Central memory CD8-positive, alpha-beta T cell (primary cell): ENCODE data around the gene PPP1CB.

Experiments used
- ATAC-seq: fragments of 150-1000 bp; cut with Tn5 transposase; replicated peaks from 2 replicates; pipeline ENCODE4 v1.10.0; 2022; ENCODE audit warnings: mild to moderate bottlenecking, moderate FRiP score, moderate number of reproducible peaks; ENCODE audit not compliant: poor library complexity, severe bottlenecking; ENCODE audit errors: extremely low read depth
- DNase-seq, 2 donors: peaks; one replicate each; pipeline ENCODE4 v3.0.0; 2021; ENCODE audit warnings: low spot score in 2 of 2
- H3K27ac Mint-ChIP-seq: one replicate; pipeline ENCODE4 v1.8.0; 2022; ENCODE audit warnings: low read depth, mild to moderate bottlenecking, moderate library complexity, mixed read lengths
- H3K27me3 Mint-ChIP-seq: one replicate; pipeline ENCODE4 v1.8.0; 2022; ENCODE audit warnings: mixed read lengths
- H3K36me3 Mint-ChIP-seq: one replicate; pipeline ENCODE4 v1.8.0; 2022; ENCODE audit warnings: mild to moderate bottlenecking, moderate library complexity, mixed read lengths; ENCODE audit not compliant: insufficient read depth
- H3K4me1 Mint-ChIP-seq: one replicate; pipeline ENCODE4 v1.8.0; 2022; ENCODE audit warnings: mixed read lengths
- H3K4me3 Mint-ChIP-seq: one replicate; pipeline ENCODE4 v1.8.0; 2022; ENCODE audit warnings: mild to moderate bottlenecking, moderate library complexity, mixed read lengths
- H3K9me3 Mint-ChIP-seq: one replicate; pipeline ENCODE4 v1.8.0; 2022; ENCODE audit warnings: mixed read lengths

PPP1CB gene

DNA sequence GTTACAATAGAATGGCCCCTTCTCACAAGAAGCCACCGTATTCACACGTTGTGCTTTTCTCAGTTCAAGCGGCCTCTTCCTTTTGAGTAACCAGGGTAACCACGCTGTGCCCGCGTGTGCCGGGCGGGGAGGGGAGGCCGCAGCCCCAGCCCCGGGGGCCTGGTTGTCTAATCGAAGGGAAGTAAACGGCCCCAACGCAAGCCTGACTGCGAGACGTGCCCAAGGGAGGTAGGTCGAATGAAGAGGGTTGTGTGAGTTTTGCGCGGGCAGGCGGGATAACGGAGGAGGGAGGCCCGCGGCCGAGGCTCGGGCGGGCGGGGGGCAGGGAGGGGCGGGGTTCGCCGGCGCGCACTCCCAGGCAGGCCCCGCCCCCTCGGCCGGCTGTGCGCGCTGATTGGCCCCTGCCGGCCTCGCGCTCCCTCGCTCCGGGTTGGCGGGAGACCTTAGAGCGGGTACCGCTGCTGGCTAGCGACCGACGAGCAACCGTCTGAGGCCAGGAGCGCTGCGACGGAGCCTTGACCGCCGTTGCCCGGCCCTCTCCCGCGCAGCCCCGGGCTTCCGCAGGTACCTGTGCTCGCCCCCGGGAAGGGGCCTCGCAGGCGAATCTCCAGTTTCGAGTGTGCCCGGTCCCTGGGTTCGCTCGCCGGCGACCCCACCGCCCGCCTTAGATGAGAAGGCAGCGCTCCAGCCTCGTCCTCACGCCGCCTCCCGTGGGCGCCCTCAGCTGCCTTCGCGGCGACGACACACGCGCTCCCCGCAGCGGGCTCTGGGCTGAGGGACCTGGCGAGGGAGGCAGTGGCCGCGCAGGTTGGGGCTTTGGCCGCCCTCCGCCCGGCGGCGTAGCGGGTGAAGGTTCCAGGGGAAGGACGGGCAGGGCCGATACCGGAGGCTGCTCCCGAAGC lies 59.0 kb downstream of the PPP1CB start, which contains the start of gene SPDYA:
Gene SPDYA (plus strand): TSS at position 451 of the 902 bp plus-strand sequence. CDS start 5,181 bp downstream, outside the sequence.
- H3K9me3 Mint-ChIP-seq: no peaks in the 10 kb centered on the region
- H3K27me3 Mint-ChIP-seq: no peaks in the 10 kb centered on the region
- ATAC-seq (peak; percentile 94), DNase-seq (peak; percentile 52 to 71)
- H3K27ac Mint-ChIP-seq: peak within 1 kb of the TSS; percentile 74
- peaks cover 8% of the 10 kb centered on the region for H3K36me3 Mint-ChIP-seq
- H3K4me3 Mint-ChIP-seq: peak within 1 kb of the TSS; percentile 77
- peaks cover 9% of the 10 kb centered on the region for H3K4me1 Mint-ChIP-seq

DNA sequence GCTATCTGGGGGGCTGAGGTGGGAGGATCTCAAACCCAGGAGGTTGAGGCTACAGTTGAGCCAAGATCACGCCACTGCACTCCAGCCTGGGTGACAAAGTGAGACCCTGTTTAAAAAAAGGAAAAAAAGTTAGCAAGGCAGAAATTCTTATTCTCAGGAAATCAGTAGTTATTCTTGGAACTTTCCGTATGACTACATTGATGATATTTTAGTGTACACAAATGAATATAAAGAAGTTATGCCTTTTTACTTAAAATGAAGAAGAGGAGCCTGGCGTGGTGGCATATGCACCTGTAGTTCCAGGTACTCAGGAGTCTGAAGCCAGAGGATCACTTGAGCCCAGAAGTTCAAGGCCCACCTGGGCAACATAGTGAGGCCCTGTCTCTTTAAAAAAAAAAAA lies 66.4 kb downstream of the PPP1CB start:
- DNase-seq (no peak), ATAC-seq (no peak)
- H3K4me1 Mint-ChIP-seq: no peaks in the 10 kb centered on the region
- H3K27ac Mint-ChIP-seq: no peak overlapping the region
- no peaks in the 10 kb centered on the region for H3K36me3 Mint-ChIP-seq
- H3K27me3 Mint-ChIP-seq: no peaks in the 10 kb centered on the region
- no peaks in the 10 kb centered on the region for H3K9me3 Mint-ChIP-seq
- no peak overlapping the region for H3K4me3 Mint-ChIP-seq

DNA sequence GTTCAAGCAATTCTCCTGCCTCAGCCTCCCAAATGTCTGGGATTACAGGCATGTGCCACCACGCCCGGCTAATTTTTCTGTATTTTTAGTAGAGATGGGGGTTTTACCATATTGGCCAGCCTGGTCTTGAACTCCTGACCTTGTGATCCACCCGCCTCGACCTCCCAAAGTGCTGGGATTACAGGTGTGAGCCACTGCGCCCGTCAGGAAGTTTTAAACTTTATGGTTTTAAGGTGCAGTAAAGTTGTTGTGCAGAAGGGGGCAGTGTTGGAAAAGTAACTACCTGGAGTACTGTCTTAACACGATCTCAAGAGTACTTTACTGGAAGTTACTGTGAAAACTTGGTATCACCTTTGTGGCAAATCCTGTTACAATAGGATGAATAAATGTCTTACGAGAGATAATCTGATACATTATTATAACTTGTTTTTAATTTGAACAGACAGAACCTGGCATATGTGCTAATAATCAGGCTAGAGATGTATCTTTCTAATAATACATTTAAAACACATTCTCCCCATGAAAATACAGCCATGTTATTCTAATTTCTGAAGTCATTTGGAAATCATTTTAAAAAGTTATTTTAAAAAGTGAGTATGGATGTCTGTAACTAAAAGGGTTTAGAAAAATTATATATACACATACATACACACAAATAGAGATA lies 69.8 kb downstream of the PPP1CB start:
- Mint-ChIP-seq H3K9me3 (no peaks in the 10 kb centered on the region), H3K36me3 (no peaks in the 10 kb centered on the region), H3K27me3 (no peaks in the 10 kb centered on the region), H3K27ac (no peak overlapping the region), H3K4me1 (no peaks in the 10 kb centered on the region), H3K4me3 (no peak overlapping the region)
- peak; percentile 67 for ATAC-seq
- DNase-seq: peak; percentile 32 to 55

DNA sequence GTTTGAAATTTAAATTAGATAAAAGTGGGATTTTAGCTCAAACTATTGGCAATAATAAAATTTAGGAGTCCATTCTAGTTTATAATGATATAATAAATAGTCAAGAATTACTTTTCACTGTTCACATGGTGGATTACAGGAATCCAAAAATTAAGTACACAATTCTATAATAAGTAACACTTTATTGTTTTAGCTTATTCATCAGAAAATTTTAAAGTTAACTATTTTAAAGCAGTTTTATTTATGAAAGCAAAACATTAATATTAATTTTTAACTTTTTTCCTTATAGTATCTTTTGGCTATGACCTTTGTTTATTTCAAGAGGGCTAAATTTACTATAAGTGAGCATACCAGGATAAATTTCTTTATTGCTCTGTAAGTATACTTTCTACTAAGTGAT lies 70.4 kb downstream of the PPP1CB start:
- Mint-ChIP-seq H3K4me3 (no peak overlapping the region), H3K27me3 (no peaks in the 10 kb centered on the region), H3K36me3 (no peaks in the 10 kb centered on the region), H3K9me3 (no peaks in the 10 kb centered on the region), H3K27ac (no peak overlapping the region), H3K4me1 (no peaks in the 10 kb centered on the region)
- ATAC-seq: no peak
- DNase-seq: no peak

DNA sequence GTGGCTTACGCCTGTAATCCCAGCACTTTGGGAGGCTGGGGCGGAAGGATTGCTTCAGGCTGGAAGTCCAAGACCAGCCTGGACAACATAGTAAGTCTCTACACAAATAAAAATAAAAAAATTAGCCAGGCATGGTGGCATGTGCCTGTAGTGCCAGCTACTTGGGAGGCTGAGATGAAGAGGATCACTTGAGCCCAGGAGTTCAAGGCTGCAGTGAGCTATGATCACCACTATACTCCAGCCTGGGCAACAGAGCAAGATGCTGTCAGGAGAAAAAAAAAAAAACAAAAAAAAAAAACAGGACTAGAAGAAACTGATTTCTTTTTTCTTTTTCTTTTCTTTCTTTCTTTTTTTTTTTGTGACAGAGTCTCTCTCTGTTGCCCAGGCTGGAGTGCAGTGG lies 72.6 kb downstream of the PPP1CB start:
- no peak for DNase-seq
- Mint-ChIP-seq H3K27me3 (no peaks in the 10 kb centered on the region), H3K27ac (no peak overlapping the region), H3K4me1 (no peaks in the 10 kb centered on the region), H3K9me3 (no peaks in the 10 kb centered on the region), H3K36me3 (no peaks in the 10 kb centered on the region), H3K4me3 (no peak overlapping the region)
- ATAC-seq: no peak

DNA sequence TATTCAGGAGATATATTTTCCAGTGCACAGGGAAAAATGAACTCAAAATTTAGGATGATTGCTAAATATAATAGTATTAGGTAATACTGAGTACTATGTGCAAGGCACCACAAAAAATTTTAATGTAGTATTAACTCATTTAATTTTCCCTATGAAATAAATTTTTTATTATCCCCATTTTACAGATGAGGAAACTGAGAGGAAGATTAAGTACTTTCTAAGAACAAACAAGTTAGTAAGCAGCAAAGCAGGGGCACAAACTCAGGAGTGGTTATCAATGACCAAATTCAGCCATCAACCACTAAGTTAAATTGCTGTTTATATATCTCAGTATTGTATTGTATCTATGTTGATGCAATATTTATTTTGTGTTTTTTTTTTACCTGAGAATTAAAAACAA lies 73.2 kb downstream of the PPP1CB start:
- H3K27ac Mint-ChIP-seq: no peak overlapping the region
- H3K36me3 Mint-ChIP-seq: no peaks in the 10 kb centered on the region
- H3K4me1 Mint-ChIP-seq: no peaks in the 10 kb centered on the region
- H3K4me3 Mint-ChIP-seq: no peak overlapping the region
- H3K9me3 Mint-ChIP-seq: no peaks in the 10 kb centered on the region
- ATAC-seq (no peak), DNase-seq (no peak)
- no peaks in the 10 kb centered on the region for H3K27me3 Mint-ChIP-seq

DNA sequence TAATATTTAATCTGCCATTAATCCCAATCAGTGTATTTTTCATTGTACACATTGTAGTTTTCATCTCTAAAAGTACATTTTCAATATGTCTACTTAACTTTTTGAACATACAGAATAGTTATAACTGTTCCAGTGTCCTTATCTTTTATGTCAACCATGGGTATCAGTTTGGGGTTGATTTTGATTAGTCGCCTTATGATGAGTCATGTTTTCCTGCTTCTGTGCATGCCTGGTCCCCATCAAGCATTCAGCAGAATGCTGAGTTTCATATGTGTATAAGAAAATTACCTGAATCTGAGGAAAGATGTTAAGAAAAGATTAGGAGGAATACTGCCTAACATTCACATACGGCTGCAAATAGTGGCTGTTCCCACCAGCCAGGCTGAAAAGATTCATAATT lies 76.8 kb downstream of the PPP1CB start:
- no peaks in the 10 kb centered on the region for H3K9me3 Mint-ChIP-seq
- H3K27me3 Mint-ChIP-seq: no peaks in the 10 kb centered on the region
- H3K4me1 Mint-ChIP-seq: no peaks in the 10 kb centered on the region
- DNase-seq (no peak), ATAC-seq (no peak)
- no peak overlapping the region for H3K4me3 Mint-ChIP-seq
- H3K27ac Mint-ChIP-seq: peak overlapping the region; percentile 32
- no peaks in the 10 kb centered on the region for H3K36me3 Mint-ChIP-seq

DNA sequence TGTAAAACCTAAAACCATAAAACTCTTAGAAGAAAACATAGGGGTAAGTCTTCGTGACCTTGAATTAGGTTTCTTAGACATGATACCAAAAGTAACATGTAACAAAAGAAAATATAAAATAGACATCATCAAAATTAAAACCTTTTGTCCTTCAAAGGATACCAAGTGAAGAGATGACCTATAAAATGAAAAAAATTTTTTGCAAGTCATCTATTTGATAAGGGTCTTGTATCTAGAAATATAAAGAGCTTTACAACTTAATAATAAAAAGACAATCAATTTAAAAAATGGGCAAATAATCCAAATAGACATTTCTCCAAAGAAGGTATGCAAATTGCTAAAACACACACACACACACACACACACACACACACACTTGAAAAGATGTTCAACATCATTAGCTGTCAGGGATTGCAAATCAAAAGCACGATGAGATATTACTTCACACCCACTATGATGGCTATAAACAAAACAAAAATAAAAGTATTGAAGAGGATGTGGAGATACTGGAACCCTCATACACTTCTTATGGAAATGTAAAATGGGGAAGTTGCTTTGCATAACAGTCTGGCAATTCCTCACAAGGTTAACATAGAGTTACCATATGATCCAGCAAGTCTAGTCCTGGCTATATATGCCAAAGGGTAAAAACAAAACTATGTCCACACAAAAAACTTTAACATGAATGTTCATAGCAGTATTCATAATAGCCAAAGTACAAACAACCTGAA lies 82.3 kb downstream of the PPP1CB start:
- DNase-seq (no peak), ATAC-seq (no peak)
- Mint-ChIP-seq H3K9me3 (no peaks in the 10 kb centered on the region), H3K27ac (no peak overlapping the region), H3K4me3 (no peak overlapping the region), H3K4me1 (no peaks in the 10 kb centered on the region), H3K27me3 (no peaks in the 10 kb centered on the region), H3K36me3 (no peaks in the 10 kb centered on the region)

DNA sequence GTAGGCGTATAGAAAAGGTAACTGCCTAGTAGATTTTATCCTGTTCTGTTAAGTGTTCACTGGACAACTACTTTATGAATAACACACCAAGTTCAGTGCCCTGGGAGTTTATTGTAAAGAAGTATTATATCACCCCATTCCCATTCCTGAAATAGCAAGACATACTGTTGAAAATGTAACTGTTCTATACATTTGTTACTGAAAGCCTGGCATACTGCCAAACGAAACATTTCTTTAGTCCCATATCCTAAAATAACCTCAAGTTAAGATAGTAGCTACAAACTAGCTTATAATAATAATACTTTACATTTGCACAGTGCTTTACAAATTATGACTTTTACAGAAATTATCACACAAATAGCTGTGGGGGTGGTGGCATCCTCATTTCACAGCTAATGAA lies 84.2 kb downstream of the PPP1CB start:
- Mint-ChIP-seq H3K27me3 (no peaks in the 10 kb centered on the region), H3K4me1 (no peaks in the 10 kb centered on the region), H3K4me3 (no peak overlapping the region), H3K9me3 (no peaks in the 10 kb centered on the region), H3K27ac (no peak overlapping the region), H3K36me3 (no peaks in the 10 kb centered on the region)
- no peak for DNase-seq
- ATAC-seq: no peak

DNA sequence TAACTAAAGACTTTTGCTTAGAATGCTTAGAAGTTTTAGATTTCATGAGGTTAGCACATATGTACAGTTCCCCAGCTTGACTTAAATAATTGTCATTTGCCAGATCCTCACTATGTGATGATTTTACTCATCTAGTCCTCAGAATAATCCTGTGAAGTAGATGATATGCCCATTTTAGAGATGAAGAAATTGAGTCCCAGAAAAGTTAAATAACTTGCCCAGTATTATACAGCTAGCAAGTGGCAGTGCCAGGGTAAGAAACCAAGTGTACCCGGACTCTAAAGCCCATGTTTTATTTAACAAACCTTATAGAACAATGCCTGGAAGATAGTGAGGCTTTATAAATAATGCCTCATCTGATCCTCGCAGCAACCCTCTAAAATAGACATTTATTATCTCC lies 87.3 kb downstream of the PPP1CB start:
- Mint-ChIP-seq H3K9me3 (no peaks in the 10 kb centered on the region), H3K4me1 (no peaks in the 10 kb centered on the region), H3K4me3 (no peak overlapping the region), H3K27me3 (no peaks in the 10 kb centered on the region), H3K27ac (no peak overlapping the region), H3K36me3 (no peaks in the 10 kb centered on the region)
- no peak for DNase-seq
- ATAC-seq: no peak

DNA sequence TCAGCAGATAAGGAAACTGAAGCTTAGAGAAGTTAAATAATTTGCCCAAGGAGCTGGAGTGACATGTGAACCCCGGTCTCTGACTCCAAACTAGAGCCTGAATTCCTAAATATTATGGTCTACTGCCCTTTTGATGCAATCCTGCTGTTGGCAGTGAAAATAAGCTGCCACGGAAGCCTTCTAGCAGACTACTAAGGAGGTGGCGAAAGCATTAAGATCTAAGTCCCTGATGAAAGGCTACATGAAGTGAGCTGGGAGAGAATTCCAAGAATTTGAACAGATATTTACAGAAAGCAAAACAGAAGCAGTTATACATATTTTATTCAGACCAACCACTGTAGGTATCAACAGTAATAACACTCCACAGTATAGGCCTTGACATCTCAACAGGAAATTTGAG lies 90.4 kb downstream of the PPP1CB start:
- no peak overlapping the region for H3K4me3 Mint-ChIP-seq
- H3K27ac Mint-ChIP-seq: no peak overlapping the region
- DNase-seq (no peak), ATAC-seq (no peak)
- peaks cover 3% of the 10 kb centered on the region for H3K36me3 Mint-ChIP-seq
- H3K27me3 Mint-ChIP-seq: no peaks in the 10 kb centered on the region
- H3K9me3 Mint-ChIP-seq: no peaks in the 10 kb centered on the region
- no peaks in the 10 kb centered on the region for H3K4me1 Mint-ChIP-seq
